GM18498 (cell line): Measurements from ENCODE around the gene ESR1.
A peak's percentile ranks its signal among the peaks of the same experiment; 100 is the strongest.

Experiments used
- ATAC-seq: cut with Tn5 transposase; IDR thresholded peaks from one replicate; pipeline ENCODE4 v1.9.1; 2021; ENCODE audit warnings: mild to moderate bottlenecking, moderate library complexity; ENCODE audit not compliant: unreplicated experiment

ESR1 gene

GRCh38 chr6:151807513-151808370, at the start of gene ESR1:
Gene ESR1 (plus strand): TSS chr6:151807682. CDS start chr6:151807913, 231 bp downstream.
- peak; percentile 46 for ATAC-seq

GRCh38 chr6:151760486-151760885, 47.0 kb upstream of the ESR1 start:
- ATAC-seq = no peak

DNA sequence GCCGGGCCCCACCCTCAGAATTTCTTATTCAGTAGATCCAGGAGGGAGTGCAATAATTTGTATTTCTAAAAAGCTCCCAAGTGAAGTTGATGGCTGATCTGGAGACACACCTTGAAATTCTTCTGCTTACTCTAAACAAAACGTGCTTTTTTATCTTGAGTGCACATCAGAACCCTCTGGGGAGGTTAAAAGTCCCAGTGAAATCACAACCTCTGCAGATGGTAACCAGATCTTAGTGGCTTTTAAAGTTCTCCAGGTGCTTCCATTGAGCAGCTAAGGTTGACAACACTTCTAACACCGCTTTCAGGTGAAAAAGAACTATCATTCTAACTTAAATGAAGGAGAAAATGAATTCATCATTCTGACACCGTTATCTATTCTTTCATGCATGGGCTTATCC, 45.6 kb upstream of the ESR1 start:
- ATAC-seq = no peak

- no peak for ATAC-seq
These were observed 44.7 kb upstream of the ESR1 start for GRCh38 chr6:151762817-151763216.

GRCh38 chr6:151763303-151763702, 44.2 kb upstream of the ESR1 start:
- ATAC-seq = no peak

- peak; percentile 88 for ATAC-seq
These were observed 43.4 kb upstream of the ESR1 start for GRCh38 chr6:151763938-151764680.

DNA sequence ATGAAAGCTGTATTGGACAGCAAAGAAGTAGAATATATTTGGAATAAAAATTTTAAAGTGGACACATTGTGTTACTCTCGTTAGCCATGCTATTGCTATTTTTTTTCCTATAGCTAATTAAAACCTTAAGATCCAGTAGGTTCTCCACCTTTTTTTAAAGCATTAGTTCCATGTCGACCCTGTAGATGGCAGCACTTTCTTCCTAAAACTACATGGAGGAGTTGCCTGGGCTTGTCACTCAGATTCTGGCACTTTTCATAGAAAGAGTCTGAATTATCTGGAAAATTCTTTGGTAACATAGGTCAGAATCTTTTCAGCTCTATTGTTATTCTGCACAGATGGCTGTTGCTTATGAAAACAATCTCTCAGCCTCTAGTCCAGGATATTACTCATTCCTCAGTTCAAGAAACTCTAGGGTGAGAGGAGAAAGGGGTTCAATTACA, 42.0 kb upstream of the ESR1 start:
- ATAC-seq = peak; percentile 66

GRCh38 chr6:151772446-151772845, 35.0 kb upstream of the ESR1 start:
- no peak for ATAC-seq

DNA sequence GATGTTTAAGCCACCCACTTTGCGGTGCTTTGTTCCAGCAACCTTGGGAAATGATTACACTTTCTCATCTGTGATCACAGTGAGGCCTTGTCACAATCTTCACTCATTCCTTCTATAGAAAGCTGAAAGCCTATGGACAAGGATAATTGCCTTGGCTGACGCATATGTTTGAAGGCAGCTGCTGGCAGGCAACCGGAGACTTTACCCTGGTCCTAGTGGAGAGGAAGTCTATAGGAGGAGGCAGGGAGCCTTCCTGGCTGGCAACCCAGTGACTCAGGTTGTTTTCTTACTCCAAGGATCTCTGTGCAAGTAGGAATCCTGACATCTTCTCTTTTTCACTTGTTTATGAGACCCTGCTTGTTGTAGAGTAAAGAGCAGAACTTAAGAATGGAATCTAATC, 34.1 kb upstream of the ESR1 start:
- ATAC-seq = no peak

GRCh38 chr6:151782560-151782959, 24.9 kb upstream of the ESR1 start:
- no peak for ATAC-seq

DNA sequence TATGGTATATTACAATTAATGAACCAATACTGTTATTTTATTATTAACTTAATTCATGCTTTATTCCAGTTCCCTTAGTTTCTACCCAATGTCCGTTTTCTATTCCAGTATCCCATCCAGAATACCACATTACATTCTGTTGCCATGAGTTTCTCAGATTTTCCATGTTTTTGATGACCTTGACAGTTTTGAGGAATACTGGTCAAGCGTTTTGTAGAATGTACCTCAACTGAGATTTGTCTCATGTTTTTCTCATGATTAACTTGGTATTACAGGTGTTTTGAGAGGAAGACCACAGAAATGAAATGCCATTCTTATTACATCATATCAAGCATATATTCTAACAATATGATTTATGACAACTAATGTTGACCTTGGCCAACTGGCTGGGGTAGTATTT, 23.8 kb upstream of the ESR1 start:
- ATAC-seq = no peak

DNA sequence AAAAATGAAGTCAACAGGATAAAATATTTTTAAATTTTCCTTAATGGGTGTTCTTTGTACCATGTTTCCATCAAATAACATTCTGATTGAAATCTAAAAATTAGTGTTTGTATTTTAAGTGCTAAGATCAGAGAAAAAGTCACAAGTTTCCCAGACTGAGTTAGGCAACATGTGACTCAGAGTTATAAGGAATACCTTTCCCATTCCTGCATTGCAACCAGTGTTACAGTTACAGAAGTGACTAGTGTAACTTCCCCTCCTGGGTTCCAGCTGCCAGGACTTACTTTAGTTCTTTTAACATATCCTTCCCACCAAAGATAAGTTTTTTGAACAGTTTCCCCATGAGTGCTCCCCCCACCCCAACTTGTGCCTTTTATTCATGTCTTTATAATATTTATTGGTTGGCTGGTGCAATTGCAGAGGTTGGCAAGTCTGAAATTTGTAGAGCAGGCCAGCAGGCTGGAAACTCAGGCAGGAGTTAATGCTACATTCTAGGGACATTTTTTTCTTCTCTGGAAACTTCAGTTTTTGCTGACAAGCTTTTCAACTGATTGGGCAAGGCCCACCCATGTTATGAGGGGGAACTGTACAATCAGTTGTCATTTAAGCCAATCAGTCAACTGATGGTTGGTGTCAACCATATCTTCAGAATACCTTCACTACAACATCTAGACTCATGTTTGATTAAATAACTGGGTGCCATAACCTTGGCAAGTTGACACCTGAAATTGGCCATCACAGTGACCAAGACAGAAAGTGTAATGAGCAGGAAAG, 22.9 kb upstream of the ESR1 start:
- no peak for ATAC-seq

GRCh38 chr6:151796842-151797530, 10.5 kb upstream of the ESR1 start:
- no peak for ATAC-seq

DNA sequence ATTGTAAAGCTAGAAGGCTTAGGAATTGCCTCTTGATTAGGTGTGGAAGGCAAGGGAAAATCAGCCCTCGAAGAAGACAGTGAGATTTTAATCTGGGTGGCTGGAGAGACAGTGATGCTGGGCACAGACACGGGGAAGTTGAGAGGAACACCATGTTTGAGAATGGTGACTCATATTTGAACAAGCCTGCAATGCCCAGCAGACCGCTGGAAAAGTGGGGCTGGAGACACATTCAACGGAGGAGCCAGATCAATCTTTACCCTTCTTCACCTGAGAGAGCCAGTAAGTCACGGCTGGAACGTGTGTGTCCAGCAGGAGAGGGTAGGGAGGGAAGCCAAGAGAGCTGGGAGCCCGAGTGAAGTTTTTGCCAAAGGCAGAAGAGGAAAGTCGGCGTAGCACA, 3.7 kb upstream of the ESR1 start:
- no peak for ATAC-seq

- ATAC-seq = no peak
These were observed 2.7 kb upstream of the ESR1 start for GRCh38 chr6:151804585-151805285.

GRCh38 chr6:151805286-151805840, 2.1 kb upstream of the ESR1 start:
- no peak for ATAC-seq

DNA sequence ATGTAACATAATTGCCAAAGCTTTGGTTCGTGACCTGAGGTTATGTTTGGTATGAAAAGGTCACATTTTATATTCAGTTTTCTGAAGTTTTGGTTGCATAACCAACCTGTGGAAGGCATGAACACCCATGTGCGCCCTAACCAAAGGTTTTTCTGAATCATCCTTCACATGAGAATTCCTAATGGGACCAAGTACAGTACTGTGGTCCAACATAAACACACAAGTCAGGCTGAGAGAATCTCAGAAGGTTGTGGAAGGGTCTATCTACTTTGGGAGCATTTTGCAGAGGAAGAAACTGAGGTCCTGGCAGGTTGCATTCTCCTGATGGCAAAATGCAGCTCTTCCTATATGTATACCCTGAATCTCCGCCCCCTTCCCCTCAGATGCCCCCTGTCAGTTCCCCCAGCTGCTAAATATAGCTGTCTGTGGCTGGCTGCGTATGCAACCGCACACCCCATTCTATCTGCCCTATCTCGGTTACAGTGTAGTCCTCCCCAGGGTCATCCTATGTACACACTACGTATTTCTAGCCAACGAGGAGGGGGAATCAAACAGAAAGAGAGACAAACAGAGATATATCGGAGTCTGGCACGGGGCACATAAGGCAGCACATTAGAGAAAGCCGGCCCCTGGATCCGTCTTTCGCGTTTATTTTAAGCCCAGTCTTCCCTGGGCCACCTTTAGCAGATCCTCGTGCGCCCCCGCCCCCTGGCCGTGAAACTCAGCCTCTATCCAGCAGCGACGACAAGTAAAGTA, 547 bp upstream of the ESR1 start:
- ATAC-seq = no peak

- ATAC-seq = peak; percentile 15
These were observed 1.1 kb downstream of the ESR1 start for GRCh38 chr6:151808371-151809241.
